Neutrophil (primary cell): ENCODE data around the gene CROCC2.

Experiments
- H3K27ac ChIP-seq: fragments of 200-600 bp; sonication (generic); 2 replicates; pipeline ENCODE4 v1.5.1; 2016; ENCODE audit warnings: mild to moderate bottlenecking, moderate library complexity
- H3K27me3 ChIP-seq: fragments of 200-600 bp; sonication (generic); 2 replicates; pipeline ENCODE4 v1.6.0; 2016; ENCODE audit warnings: mild to moderate bottlenecking
- H3K36me3 ChIP-seq: fragments of 200-600 bp; sonication (generic); 2 replicates; pipeline ENCODE4 v1.5.1; 2017
- H3K4me1 ChIP-seq, 2 experiments: fragments of 200-600 bp in 1 of 2; sonication (generic) in 1 of 2; 1 replicate in 1 of 2; 2 replicates in 1 of 2; pipeline versions ENCODE4 v1.5.1 to v1.6.1; 2013 to 2016; ENCODE audit warnings: low read depth in 1 of 2, low read length in 1 of 2, mild to moderate bottlenecking in 1 of 2, moderate library complexity in 1 of 2; ENCODE audit not compliant: control insufficient read depth in 1 of 2, insufficient read depth in 1 of 2
- H3K4me3 ChIP-seq, 2 experiments: fragments of 200-600 bp in 1 of 2; sonication (generic) in 1 of 2; 1 replicate in 1 of 2; 2 replicates in 1 of 2; pipeline ENCODE4 v1.5.1; 2013 to 2016; ENCODE audit warnings: low read depth in 1 of 2, low read length in 1 of 2, mild to moderate bottlenecking in 1 of 2, moderate library complexity in 1 of 2
- H3K9me3 ChIP-seq: fragments of 200-600 bp; sonication (generic); 2 replicates; pipeline ENCODE4 v1.5.1; 2016
- CTCF ChIP-seq: fragments of 200-600 bp; sonication (generic); IDR thresholded peaks from 2 replicates; pipeline ENCODE4 v1.5.1; 2016; ENCODE audit warnings: antibody characterized with exemption

CROCC2 gene

DNA sequence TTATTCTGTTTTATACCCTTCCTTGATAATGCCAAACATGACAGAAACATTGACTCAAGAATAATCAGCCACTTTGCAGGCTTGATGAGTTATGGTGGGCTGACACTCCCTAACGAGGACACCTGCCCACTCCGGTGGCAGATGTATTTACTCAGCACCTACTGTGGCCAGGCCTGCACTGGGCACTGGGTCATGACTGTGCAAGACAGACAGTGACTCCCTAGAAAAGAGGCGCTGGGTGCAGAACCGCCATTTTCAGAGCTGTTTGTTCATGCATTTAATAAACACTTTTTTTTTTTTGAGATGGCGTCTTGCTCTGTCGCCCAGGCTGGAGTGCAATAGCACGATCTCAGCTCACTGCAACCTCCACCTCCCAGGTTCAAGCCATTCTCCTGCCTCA lies 124.7 kb downstream of the CROCC2 start:
- TF ChIP-seq CTCF, result no peak
- H3K9me3 ChIP-seq, result no peaks in the 10 kb centered on the region
- H3K4me3 ChIP-seq, result no peak overlapping the region
- H3K27ac ChIP-seq, result no peak overlapping the region
- peaks cover 11% of the 10 kb centered on the region for H3K27me3 ChIP-seq
- no peaks in the 10 kb centered on the region for H3K4me1 ChIP-seq
- H3K36me3 ChIP-seq, result no peaks in the 10 kb centered on the region

DNA sequence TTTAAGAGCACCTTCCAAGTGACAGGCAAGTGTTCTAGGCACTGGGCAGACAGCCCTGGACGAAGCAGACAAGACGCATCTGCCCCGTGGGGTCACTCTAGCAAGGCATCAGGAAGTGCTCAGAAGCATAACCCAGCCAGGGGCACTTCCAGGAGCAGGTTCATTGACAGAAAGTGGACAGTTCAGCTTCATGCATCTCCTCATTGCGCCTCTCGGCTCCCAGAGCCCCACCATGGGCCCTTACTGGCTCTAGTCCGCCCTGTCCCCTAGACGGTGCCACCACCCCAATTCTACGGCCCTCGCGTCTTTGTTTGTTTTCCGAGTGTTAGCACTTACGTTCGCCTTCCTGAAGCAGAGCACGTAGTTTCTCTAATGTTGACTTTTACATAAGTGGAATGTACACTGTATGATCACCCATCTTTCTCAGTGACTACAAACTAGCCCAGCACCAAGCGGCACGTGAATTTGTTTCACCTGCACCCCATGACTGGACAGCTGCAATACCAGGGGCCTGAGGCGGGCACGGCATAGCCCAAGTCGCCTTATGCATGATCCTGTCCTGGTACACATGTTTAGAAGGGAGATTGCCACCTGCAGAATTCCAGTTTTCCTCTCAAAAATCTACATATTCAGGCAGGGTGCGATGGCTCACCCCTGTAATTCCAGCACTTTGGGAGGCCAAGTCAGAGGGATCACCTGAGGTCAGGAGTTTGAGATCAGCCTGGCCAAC lies 125.5 kb downstream of the CROCC2 start:
- Histone ChIP-seq H3K4me1 (no peaks in the 10 kb centered on the region), H3K4me3 (no peak overlapping the region), H3K27me3 (peaks cover 18% of the 10 kb centered on the region), H3K27ac (no peak overlapping the region), H3K36me3 (no peaks in the 10 kb centered on the region), H3K9me3 (no peaks in the 10 kb centered on the region)
- TF ChIP-seq CTCF, result no peak

GRCh38 chr2:241033336-241033987 lies 127.3 kb downstream of the CROCC2 start:
- no peaks in the 10 kb centered on the region for H3K36me3 ChIP-seq
- H3K4me3 ChIP-seq, result no peak overlapping the region
- H3K27ac ChIP-seq, result no peak overlapping the region
- H3K4me1 ChIP-seq, result no peaks in the 10 kb centered on the region
- TF ChIP-seq CTCF, result no peak
- peaks cover 31% of the 10 kb centered on the region for H3K27me3 ChIP-seq
- no peaks in the 10 kb centered on the region for H3K9me3 ChIP-seq

GRCh38 chr2:241033994-241034393 lies 127.9 kb downstream of the CROCC2 start:
- no peaks in the 10 kb centered on the region for H3K4me1 ChIP-seq
- no peak for TF ChIP-seq CTCF
- no peaks in the 10 kb centered on the region for H3K36me3 ChIP-seq
- no peak overlapping the region for H3K27ac ChIP-seq
- H3K9me3 ChIP-seq, result no peaks in the 10 kb centered on the region
- peaks cover 31% of the 10 kb centered on the region for H3K27me3 ChIP-seq
- no peak overlapping the region for H3K4me3 ChIP-seq

GRCh38 chr2:241034490-241035141 lies 128.5 kb downstream of the CROCC2 start:
- peaks cover 31% of the 10 kb centered on the region for H3K27me3 ChIP-seq
- no peaks in the 10 kb centered on the region for H3K9me3 ChIP-seq
- H3K4me1 ChIP-seq, result no peaks in the 10 kb centered on the region
- no peak overlapping the region for H3K27ac ChIP-seq
- TF ChIP-seq CTCF, result no peak
- no peaks in the 10 kb centered on the region for H3K36me3 ChIP-seq
- no peak overlapping the region for H3K4me3 ChIP-seq
